Measurements from ENCODE around the gene COL11A1. TPM values are rescaled to one million over a fixed set of nuclear protein-coding genes. Genes with fewer than 3 reads are reported as not detected.
"Not testable (repeated sequence)": the region's sequence is repeated elsewhere in the genome, so short reads cannot be mapped to it uniquely, and the experiment has no call there.

COL11A1 gene
- total RNA-seq, 2 experiments from 2014 or later, result not detected

DNA sequence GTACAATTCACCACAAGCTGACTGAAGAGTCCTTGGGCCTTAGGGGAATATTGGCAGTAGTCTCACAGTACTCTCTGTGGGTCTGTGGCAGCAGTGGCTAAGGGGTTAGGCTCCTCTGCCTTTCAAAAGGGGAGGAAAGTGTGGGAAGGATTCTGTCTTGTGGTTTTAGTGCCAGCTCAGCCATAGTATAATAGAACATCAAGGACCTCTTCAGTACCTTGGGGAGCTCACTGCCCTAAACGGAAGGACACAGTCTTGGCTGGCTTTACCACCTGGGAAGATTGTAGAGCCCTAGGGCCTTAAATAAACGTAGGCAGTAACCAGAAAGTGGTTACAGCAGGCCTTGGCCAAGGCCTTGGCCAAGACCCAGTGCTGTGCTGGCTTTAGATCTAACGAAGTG is 265.7 kb downstream of the COL11A1 start:
- POLR2A ChIA-PET, result no interaction called here
- CTCF ChIA-PET, result no interaction called here

DNA sequence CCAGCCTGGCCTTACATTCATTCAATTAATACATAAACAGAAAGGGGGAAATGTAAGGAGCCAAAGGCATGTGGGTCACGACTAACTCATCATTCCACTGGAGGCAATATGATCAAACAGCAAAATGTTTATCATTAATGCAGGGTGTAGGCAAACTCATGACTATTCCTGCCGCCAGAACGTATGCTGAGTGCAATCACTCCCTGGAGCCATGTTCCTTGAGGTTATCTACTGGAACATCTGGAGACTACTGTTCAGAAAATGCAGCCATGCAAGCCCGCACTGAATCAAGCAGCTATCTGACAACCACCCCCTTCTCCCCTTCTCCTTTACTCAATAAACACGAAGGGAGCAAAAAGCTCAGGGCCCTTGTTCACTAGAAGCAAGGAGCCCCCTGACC is 267.6 kb downstream of the COL11A1 start:
- POLR2A ChIA-PET, result no interaction called here
- CTCF ChIA-PET, result no interaction called here

- POLR2A ChIA-PET, result no interaction called here
- CTCF ChIA-PET, result no interaction called here
These were observed 270.3 kb downstream of the COL11A1 start for GRCh38 chr1:102838016-102838415.

DNA sequence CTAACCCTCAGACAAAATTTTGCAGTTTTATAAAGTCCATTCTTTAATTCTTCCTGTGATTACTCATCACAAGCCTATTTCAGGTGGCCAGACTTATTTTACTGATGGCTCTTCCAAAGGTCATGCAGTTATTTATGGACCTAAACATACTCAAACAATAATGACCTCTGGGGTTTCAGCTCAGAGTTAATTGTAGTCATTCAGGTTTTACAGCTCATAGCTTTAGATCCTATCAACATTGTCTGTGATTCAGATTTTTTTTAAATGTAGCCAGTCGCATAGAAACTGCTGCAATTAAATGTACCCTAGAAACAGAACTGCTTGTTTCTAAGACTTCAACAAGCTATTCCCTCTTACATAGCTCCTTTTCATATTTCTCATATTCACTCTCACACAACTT is 270.8 kb downstream of the COL11A1 start:
- ChIA-PET POLR2A (no interaction called here), CTCF (no interaction called here)

DNA sequence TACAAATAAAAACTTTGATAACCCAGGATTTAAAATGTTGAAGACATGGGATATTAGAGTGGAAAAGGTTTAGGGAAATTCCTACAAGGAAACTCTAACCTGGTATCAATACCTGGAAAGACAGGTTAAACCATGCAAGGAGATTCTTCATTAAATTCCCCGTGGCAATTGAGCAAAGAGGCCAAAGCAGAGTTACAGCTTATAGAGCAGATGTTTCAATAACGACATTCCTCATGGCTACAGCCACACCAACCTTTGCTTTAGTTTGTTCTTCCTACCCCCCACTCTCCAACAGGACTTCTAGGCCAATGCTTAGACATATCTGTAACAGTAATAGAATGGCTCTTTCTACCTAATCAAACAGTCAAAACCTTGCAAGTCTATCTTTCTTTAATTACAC is 271.3 kb downstream of the COL11A1 start:
- ChIA-PET POLR2A (no interaction called here), CTCF (no interaction called here)

DNA sequence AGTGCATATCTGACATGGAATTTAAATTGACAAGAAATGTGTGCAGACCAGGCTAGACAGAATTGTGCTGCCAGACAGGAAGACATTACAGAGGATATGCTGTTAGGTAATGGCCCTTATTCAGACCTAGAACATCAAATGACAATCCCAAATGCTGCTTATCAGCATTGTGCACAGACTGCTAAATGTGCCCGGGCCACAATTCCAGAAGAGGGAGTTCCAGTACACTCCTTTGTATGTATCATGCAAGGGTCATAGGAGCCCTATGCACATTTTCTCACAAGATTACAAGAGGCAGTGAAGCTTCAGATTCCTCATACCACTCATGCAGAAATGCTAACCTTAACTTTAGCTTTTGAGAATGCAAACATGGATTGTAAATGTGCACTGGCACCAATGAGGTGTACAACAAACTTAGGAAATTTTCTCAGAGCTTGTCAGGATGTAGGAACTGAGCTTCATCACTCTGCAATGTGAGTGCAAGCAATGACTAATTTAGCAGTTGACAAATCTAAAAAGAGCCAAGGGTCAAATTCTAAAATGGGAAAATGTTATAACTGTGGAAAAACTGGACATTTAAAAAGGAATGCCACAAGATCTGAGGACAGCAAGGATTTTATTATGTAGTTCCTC is 273.5 kb downstream of the COL11A1 start:
- ChIA-PET CTCF (no interaction called here), POLR2A (no interaction called here)

DNA sequence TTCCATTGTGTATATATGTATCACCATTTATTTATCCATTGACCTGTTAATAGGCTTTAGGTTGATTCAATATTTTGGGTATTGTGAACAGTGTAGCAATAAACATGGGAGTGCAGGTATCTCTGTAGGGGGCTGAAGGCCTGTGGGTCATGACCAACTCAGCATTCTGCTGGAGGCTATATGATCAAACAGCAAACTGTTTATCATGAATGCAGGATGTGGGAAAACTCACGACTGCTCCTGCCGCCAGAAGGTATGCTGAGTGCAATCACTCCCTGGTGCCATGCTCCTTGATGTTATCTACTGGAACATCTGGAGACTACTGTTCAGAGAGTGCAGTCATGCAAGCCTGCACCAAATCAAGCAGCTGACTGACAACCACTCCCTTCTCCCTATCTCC is 275.2 kb downstream of the COL11A1 start:
- ChIA-PET CTCF (no interaction called here), POLR2A (no interaction called here)

DNA sequence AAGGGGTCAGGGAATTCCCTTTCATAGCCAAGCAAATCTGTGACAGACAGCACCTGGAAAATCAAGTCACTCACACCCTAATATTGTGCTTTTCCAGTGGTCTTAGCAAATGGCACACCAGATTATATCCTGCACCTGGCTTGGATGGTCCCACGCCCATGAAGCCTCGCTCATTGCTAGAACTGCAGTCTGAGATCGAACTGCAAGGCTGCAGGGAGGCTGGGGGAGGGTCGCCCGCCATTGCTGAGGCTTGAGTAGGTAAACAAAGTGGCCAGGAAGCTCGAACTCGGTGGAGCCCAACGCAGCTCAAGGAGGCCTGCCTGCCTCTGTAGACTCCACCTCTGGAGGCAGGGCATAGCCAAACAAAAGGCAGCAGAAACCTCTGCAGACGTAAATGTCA is 281.6 kb downstream of the COL11A1 start:
- CTCF ChIA-PET, POLR2A ChIA-PET: not testable (repeated sequence)
